Globus pallidus (tissue), 1 donor: Measurements from ENCODE around the gene DNAH12.
"Not testable (repeated sequence)": the region's sequence is repeated elsewhere in the genome, so short reads cannot be mapped to it uniquely, and the experiment has no call there.

Source experiments
- DNase-seq: peaks from one replicate; pipeline ENCODE4 v3.0.0-alpha.2; 2015; ENCODE audit warnings: low spot score

The DNAH12 gene

DNA sequence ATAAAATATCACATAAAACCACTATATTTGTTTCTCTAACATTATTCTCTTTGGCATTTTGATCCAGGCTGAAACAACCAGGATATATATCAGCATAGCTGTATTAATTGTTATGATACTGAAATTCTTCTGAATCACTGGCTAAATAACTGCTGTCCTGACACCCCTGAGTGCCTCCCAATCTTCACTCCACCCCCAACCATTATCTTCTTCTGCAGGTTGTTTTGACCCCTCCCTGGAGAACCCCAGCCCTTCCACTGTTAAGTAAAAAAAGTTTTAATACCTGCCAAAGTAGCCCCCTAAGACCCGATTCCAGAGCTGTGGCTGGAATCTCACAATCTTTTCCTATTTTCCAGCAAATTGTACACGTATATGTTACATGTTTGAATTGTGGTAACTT is 124.1 kb downstream of the DNAH12 start:
- DNase-seq: no peak

- DNase-seq: no peak
Measured at GRCh38 chr3:57411715-57412114, 132.4 kb downstream of the DNAH12 start.

DNA sequence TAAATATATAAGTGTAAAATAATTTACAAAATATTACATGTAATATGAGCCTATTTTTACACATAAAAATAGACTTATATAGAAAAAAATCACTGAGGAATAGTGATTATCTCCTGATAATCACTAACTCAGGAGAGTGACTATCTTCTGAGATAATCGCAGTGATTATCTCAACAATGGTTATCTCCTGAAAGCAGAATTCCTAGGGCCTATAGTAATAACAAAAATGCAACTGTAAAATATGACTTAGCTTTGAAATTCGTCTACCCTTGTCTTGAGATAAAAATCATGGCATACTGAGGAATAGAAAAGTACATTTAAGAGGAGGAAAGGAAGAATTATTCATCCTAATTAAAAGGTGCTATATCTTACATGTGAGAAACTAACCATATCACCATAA is 134.7 kb downstream of the DNAH12 start:
- no peak for DNase-seq

DNA sequence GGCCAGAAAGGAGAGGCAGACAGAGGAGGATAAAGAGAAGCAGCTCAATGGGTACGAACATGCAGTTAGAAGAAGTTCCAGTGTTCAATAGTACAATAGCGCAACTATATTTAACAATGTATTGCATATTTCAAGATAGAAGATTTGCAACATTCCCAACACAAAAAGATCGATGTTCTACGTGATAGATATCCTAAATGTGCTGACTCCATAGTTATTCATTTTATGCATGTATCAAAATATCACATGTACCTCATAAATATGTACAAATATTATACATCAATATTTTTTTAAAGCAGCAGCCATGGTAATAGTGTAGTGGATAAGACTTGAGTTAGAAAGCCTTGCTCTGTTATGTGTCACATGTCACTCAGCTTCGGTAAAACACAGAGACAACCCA is 141.5 kb downstream of the DNAH12 start:
- no peak for DNase-seq

DNA sequence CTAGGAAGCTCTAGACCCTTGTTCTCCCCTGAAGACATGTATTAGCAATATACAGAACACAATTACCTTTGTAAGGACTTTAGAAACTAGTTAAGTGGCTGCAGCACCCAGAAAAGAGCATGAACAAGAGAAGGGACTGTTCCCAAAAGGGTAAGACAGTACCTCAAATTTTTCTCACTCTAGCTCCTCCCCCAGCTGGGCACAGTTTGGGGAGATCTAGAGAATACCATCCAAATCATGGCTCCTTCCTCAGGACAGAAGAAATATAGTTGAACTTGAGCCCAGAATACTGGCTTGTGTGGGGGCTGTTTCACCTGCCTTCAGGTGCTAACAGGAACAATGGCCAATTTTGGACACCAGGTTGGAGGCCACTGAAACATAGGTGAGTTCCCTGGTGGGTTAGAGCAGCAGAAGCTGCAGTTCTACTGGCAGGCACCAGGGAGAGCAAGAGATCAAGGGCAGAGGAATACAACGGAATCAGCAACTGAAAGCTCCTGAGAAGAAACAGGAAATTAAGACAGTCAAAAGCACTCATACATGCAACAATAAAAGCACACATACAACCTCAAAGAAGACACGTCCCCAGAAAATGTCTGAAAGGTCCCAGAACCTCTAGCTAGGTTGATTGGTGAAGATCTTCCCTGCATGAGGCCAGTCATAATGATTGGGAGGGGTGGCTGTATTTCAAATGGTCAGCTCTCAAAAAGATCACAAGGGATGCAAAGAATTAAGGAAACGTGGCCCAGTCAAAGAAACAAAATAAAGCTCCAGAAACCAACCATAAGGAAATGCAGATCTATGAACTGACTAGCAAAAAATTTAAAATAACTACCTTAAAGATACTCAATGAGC is 146.7 kb downstream of the DNAH12 start:
- peak; percentile 34 for DNase-seq

DNA sequence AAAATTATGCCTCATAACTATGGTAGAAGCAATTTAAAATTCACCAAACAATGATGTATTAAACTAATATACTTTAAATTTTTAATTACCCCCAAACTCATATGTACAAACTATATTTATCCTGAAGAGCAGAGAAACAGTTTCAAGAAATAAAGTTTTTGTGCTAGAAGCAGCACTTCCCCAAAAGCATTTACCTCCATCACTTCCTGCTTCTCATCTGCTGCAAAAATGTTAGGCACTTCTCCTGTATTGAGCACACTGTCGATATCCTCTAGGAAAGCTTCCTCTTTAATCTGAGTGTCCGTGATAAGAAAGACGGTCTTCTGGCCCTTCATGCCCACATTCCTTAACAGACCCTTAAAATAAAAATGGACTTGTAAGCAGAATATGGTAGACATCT is 150.2 kb downstream of the DNAH12 start:
- DNase-seq: no peak

GRCh38 chr3:57391767-57392166 is 152.4 kb downstream of the DNAH12 start:
- DNase-seq: no peak

- DNase-seq: no peak
Measured at GRCh38 chr3:57389271-57389670, 154.9 kb downstream of the DNAH12 start.

DNA sequence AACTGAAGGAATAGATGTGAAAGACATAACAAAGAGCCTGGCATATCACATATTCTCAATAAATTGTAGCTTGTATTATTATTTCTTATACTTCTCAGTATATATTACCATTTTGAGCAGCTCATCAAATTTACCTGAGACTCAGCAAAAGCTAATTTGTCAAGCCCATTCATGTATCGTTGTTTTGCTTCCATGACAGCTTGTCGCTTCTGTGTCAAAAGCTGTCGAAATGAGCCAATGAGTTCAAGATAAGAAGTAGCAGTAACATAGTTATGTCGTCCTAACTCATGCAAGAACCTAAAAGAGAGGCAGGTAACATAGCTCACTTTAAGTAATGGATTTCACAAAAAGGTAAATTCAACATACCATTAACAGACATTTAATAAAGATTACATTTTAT is 157.8 kb downstream of the DNAH12 start:
- no peak for DNase-seq

DNA sequence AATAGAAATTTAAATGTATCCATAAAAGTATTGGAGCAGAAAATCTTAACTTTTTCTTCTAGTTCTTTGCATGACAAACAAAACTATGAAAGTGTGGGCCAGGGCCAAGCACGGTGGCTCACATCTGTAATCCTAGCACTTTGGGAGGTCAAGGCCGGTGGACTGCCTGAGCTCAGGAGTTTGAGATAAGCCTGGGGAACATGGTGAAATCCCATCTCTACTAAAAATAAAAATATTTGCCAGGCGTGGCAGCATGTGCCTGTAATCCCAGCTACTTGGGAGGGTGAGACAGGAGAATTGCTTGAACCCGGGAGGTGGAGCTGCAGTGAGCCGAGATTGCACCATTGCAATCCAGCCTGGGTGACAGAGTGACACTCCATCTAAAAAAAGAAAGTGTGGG is 158.6 kb downstream of the DNAH12 start:
- no peak for DNase-seq

- DNase-seq: no peak
Measured at GRCh38 chr3:57383838-57384237, 160.3 kb downstream of the DNAH12 start.

DNA sequence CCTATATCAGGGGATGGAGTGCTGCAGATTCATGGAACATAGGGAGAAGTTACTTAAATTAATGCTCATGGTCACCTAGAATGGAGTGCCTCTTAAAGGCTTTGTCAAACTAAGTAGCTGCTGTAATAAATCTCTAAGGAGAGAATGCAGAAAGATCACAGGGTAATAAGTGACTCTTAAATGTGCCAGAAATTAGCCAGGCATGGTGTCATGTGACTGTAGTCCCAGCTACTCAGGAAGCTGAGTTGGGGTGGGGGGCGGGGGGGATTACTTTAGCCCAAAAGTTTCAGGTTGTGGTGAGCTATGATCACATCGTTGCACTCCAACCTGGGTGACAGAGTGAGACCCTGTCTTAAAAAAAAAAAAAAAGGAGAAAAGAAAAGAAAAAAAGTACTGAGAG is 160.7 kb downstream of the DNAH12 start:
- DNase-seq: no peak

DNA sequence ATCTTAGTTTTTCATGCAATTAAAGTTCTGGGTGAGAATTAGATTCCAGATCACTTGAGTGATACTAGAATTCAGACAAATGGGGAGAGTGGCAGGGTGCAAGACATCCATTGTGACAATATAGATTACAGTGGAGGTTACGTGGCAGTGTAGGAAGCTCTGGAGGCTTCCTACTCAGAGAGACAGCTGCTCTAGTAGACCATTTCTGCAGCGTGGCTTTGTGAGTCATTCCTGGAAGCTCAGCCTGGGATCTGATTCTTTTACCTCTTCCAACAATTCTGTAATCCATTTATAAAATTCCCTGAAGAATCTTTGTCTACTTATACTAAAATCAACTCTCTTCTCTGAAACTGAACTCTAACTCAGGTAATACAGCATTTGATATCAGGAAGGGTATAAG is 161.2 kb downstream of the DNAH12 start:
- DNase-seq: no peak

DNA sequence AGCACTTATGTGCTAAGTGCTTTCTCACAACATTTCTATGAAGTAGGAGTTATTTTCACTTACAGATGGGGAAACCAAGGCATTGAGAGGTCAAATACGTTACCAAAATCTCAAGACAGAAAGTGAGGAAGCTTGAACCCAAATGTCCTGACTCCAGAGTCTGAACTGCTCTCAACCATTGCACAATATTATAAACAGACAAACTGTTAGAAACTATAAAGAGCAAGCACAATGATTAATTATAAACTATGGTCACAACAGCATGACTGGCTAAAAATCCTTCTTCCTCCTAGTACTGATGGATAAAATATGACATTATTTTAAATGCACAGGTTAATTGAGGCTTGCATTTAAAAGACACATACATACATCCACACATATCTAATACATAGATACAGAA is 173.8 kb downstream of the DNAH12 start:
- DNase-seq: no peak

GRCh38 chr3:57365089-57365488 is 179.1 kb downstream of the DNAH12 start:
- not testable (repeated sequence) for DNase-seq

DNA sequence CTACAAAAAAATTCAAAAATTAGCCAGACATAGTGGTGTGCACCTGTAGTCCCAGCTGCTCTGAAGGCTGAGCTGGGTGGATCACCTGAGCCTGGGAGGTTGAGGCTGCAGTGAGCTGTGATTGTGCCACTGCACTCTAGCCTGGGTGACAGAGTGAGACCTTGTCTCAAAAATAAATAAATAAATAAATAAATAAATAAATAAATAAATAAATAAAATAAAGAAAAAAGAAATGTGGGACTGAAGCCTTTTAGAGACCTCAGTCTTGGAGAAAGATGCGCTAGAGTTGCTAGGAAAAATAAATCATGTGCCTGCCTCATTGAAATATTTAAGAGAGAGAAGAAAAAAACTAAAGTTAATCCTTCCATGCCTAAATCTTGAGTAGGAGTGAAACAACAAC is 187.9 kb downstream of the DNAH12 start:
- DNase-seq: not testable (repeated sequence)

GRCh38 chr3:57354768-57355167 is 189.4 kb downstream of the DNAH12 start:
- DNase-seq: no peak

DNA sequence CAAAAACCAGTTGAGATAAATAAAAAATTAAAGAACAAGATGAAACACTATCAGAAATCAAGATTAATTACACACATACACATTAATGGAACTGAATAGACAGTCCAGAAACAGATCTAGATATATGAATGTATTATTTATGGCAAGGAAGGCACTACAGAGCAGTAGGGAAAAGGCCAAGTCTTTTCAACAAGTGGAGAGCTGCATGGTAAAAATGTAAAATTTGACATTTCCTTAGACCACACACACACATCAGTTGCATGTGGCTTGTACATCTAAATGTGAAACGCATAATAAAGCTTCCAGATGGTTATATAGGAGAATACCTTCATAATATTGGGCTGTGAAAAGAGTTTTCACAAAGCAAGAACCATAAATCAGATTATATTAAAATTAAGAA is 193.9 kb downstream of the DNAH12 start:
- DNase-seq: no peak

DNA sequence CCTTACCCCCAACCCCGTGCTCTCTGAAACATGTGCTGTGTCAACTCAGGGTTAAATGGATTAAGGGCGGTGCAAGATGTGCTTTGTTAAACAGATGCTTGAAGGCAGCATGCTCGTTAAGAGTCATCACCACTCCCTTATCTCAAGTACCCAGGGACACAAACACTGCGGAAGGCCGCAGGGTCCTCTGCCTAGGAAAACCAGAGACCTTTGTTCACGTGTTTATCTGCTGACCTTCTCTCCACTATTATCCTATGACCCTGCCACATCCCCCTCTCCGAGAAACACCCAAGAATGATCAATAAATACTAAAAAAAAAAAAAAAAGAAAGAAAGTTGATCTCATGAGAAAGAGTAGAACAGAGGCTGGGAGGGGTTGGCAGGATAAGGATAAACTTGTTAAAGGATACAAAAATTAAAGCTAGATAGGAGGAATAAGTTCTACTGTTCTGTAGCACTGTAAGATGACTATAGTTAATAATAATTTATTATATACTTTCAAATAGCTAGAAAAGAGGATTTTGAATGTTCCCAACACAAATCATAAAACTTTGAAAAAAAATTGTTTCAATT is 205.0 kb downstream of the DNAH12 start:
- DNase-seq: not testable (repeated sequence)

GRCh38 chr3:57338272-57339070 is 205.7 kb downstream of the DNAH12 start:
- not testable (repeated sequence) for DNase-seq

DNA sequence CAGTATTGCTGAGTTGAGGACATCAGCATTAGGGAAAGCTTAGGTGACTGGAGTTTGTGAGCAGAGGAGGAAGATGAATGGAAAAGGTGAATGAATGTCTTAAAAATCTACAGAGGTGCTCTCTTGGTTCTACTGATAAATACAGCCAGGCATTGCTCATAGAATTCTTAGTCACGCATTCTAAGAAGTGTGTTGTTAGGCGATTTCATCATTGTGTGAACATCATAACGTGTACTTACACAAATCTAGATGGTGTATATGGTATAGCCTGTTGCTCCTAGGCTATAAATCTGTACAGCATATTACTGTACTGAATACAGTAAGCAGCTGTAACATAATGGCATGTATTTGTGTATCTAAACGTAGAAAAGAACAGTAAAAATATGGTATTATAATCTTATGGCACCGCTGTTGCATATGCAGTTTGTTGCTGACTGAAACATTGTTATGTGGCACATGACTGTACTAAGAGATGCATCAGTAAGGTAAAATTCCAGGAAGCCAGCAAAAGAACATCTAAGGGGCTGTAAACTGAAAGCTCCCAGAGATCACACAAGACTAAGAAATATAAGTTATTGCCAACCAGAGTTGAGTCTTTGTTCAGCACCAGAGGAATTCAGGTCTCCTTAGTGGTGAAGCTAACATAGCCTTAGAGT is 208.7 kb downstream of the DNAH12 start:
- no peak for DNase-seq

- DNase-seq: no peak
Measured at GRCh38 chr3:57331078-57331610, 213.0 kb downstream of the DNAH12 start.
